GM12878 (cell line): ENCODE data around the gene ARHGEF16. TPM values are rescaled to one million over a fixed set of nuclear protein-coding genes. Genes with fewer than 3 reads are reported as not detected.

Experiments
- ATAC-seq: fragments of 200-7000 bp; cut with Tn5 transposase; 3 replicates; pipeline ENCODE4 v1.9.1; 2020; ENCODE audit warnings: mild to moderate bottlenecking, moderate library complexity
- BruUV-seq: library from RNA; stranded (reverse); fragments of 400-500 nt; replicated peaks from 2 replicates; lab custom pipeline; 2021; lab: Mats Ljungman, UMichigan
- CTCF ChIA-PET: fragments of 300-600 bp; sonication (Branson Sonifier 250); formaldehyde crosslinking; extraction: SDS; loops from one replicate; lab custom pipeline; 2021; ENCODE audit warnings: inconsistent platforms; lab: Yijun Ruan, JAX
- POLR2A ChIA-PET: fragments of 350-600 bp; formaldehyde crosslinking; extraction: SDS; loops from one replicate; lab custom pipeline; 2021; ENCODE audit warnings: inconsistent platforms; lab: Charles Lee
- RAD21 ChIA-PET: fragments of 300-600 bp; sonication (Branson Sonifier 250); formaldehyde crosslinking; loops from one replicate; lab custom pipeline; 2023; ENCODE audit warnings: antibody characterized with exemption; ENCODE audit not compliant: unreplicated experiment; lab: Charles Lee
- SMC1A ChIA-PET: fragments of 300-600 bp; sonication (Branson Sonifier 250); formaldehyde crosslinking; loops from one replicate; lab custom pipeline; 2023; ENCODE audit not compliant: unreplicated experiment, uncharacterized antibody; lab: Charles Lee
- DNase-seq: peaks from one replicate; pipeline ENCODE4 v3.0.0-alpha.2; 2011; ENCODE audit warnings: low read depth, low spot score
- FAIRE-seq: peaks from 3 replicates; lab custom pipeline; 2011; peaks lifted over from hg19 to GRCh38; lab: Jason Lieb, UNC
- H2AFZ ChIP-seq: 2 replicates; pipeline ENCODE4 v1.6.0; 2011; ENCODE audit warnings: low read depth, low read length, control low read depth; ENCODE audit not compliant: control insufficient read depth
- H3K27ac ChIP-seq: 2 replicates; pipeline ENCODE4 v1.5.1; 2011; ENCODE audit warnings: control low read depth; ENCODE audit not compliant: control insufficient read depth, insufficient read depth
- H3K27me3 ChIP-seq, 2 experiments: replicated peaks in 1 of 2; 2 replicates each; pipeline versions ENCODE4 v1.6.0 to v1.6.1; 2011; ENCODE audit warnings: low read length in 1 of 2; ENCODE audit not compliant: control insufficient read depth in 2 of 2, insufficient read depth in 2 of 2
- H3K36me3 ChIP-seq, 2 experiments: 2 replicates each; pipeline ENCODE4 v1.5.1; 2011; ENCODE audit warnings: low read length in 1 of 2; ENCODE audit not compliant: control insufficient read depth in 2 of 2, insufficient read depth in 2 of 2
- H3K4me1 ChIP-seq: 2 replicates; pipeline ENCODE4 v1.6.1; 2011; ENCODE audit warnings: mild to moderate bottlenecking, low read length, moderate library complexity, mixed read lengths; ENCODE audit not compliant: control insufficient read depth, insufficient read depth
- H3K4me2 ChIP-seq: 2 replicates; pipeline ENCODE4 v1.6.0; 2011; ENCODE audit warnings: control low read depth; ENCODE audit not compliant: control insufficient read depth, insufficient read depth
- H3K4me3 ChIP-seq: fragments of 200-600 bp; sonication (generic); 2 replicates; pipeline ENCODE4 v1.5.1; 2016
- H3K79me2 ChIP-seq: 2 replicates; pipeline ENCODE4 v1.6.0; 2011; ENCODE audit warnings: low read length; ENCODE audit not compliant: control insufficient read depth, insufficient read depth
- H3K9ac ChIP-seq: 2 replicates; pipeline ENCODE4 v1.8.0; 2011; ENCODE audit warnings: low read length, control low read depth, mixed read lengths; ENCODE audit not compliant: control insufficient read depth, insufficient read depth
- H3K9me3 ChIP-seq: replicated peaks from 3 replicates; pipeline ENCODE4 v1.5.1; 2011; ENCODE audit warnings: mild to moderate bottlenecking, low read length; ENCODE audit not compliant: control insufficient read depth, insufficient read depth
- H4K20me1 ChIP-seq: 2 replicates; pipeline ENCODE4 v1.6.0; 2011; ENCODE audit not compliant: control insufficient read depth, insufficient read depth
- ASH2L ChIP-seq: fragments of 300-600, 200-600 bp; sonication (generic); IDR thresholded peaks from 2 replicates; pipeline ENCODE4 v1.6.1; 2017; ENCODE audit warnings: low read depth, mild to moderate bottlenecking, borderline replicate concordance
- BHLHE40 ChIP-seq, 2 experiments: fragments of 450-650 bp in 1 of 2; IDR thresholded peaks; 2 replicates each; pipeline ENCODE4 v1.6.1; 2011 to 2017; ENCODE audit warnings: low read depth in 2 of 2, borderline replicate concordance in 1 of 2, improper control_type of control experiment in 1 of 2, low read length in 1 of 2, mild to moderate bottlenecking in 1 of 2
- BMI1 ChIP-seq: fragments of 450-650 bp; IDR thresholded peaks from 2 replicates; pipeline ENCODE4 v1.6.1; 2016; ENCODE audit warnings: mild to moderate bottlenecking, moderate library complexity, borderline replicate concordance
- BRCA1 ChIP-seq: IDR thresholded peaks from 2 replicates; pipeline ENCODE4 v1.6.1; 2011; ENCODE audit warnings: low read depth, low read length, improper control_type of control experiment
- CBX5 ChIP-seq: sonication (generic); IDR thresholded peaks from 2 replicates; pipeline ENCODE4 v1.6.1; 2016; ENCODE audit warnings: low read depth, moderate library complexity, mild to moderate bottlenecking, inconsistent platforms
- CHD4 ChIP-seq: fragments of 200-600 bp; sonication (generic); IDR thresholded peaks from 2 replicates; pipeline ENCODE4 v1.6.1; 2016; ENCODE audit warnings: mild to moderate bottlenecking
- EED ChIP-seq: sonication (generic); IDR thresholded peaks from 2 replicates; pipeline ENCODE4 v1.6.1; 2016; ENCODE audit warnings: antibody characterized with exemption, low read depth
- NR2C1 ChIP-seq: fragments of 450-650 bp; IDR thresholded peaks from 2 replicates; pipeline ENCODE4 v1.6.1; 2017; ENCODE audit warnings: antibody characterized with exemption, mild to moderate bottlenecking, moderate library complexity
- POU2F2 ChIP-seq: IDR thresholded peaks from 3 replicates; pipeline ENCODE4 v1.6.1; 2011; ENCODE audit warnings: low read depth, mild to moderate bottlenecking, low read length, borderline replicate concordance
- SMAD5 ChIP-seq: IDR thresholded peaks from 2 replicates; pipeline ENCODE4 v1.6.1; 2016; ENCODE audit warnings: antibody characterized with exemption, low read depth
- SUZ12 ChIP-seq: fragments of 200-600 bp; sonication (generic); IDR thresholded peaks from one replicate; pipeline ENCODE4 v1.6.1; 2018; ENCODE audit warnings: antibody characterized with exemption, mild to moderate bottlenecking; ENCODE audit not compliant: unreplicated experiment
- WGBS: methylation state at CpG from one replicate; pipeline ENCODE4 v1.1.6; 2016; ENCODE audit warnings: low lambda C conversion rate; ENCODE audit not compliant: insufficient replicate concordance, insufficient coverage; ENCODE audit errors: missing lambda C conversion rate; 5-methylcytosine and 5-hydroxymethylcytosine counted together
- in situ Hi-C: fragments of 300-500 bp; cut with MboI; formaldehyde crosslinking; loops from 9 replicates; pipeline ENCODE4 v1.14.3; 2018; ENCODE audit warnings: mixed read lengths
- intact Hi-C: fragments of 100-400 bp; cut with micrococcal nuclease; formaldehyde crosslinking; loops from one replicate; pipeline ENCODE4 v1.14.2; 2022; ENCODE audit not compliant: unreplicated experiment
- polyA plus RNA-seq, 11 experiments: library from polyadenylated mRNA; depleted of rRNA in 4 of 11; unstranded in 6 of 11; stranded (reverse) in 5 of 11; fragments of >200 nt; fragmentation: Nextera tagmentation in 4 of 11; fragmentation: Illumina TruSeq in 1 of 11; extraction: Ambion mirVana in 4 of 11; extraction: Trizol in 1 of 11; gene quantifications; 1 replicate in 1 of 11; 2 replicates in 10 of 11; pipeline versions ENCODE4 v1.2.1 to v1.2.3, GENCODE V29; 2011 to 2016; ENCODE audit warnings: inconsistent platforms in 2 of 11, missing spikeins in 2 of 11, low read depth in 1 of 11
- total RNA-seq, 4 experiments: library from RNA; depleted of rRNA in 3 of 4; stranded (reverse); fragments of >200 nt in 3 of 4; fragmentation: Illumina TruSeq in 1 of 4; extraction: Trizol in 1 of 4; gene quantifications; 2 replicates each; pipeline versions ENCODE4 v1.2.1 to v1.2.3, GENCODE V29; 2013 to 2021
- TF ChIP-seq, protein P1 (sequence below): IDR thresholded peaks from 2 replicates; pipeline ENCODE4 v1.6.1; 2012; ENCODE audit warnings: mild to moderate bottlenecking, low read depth, low read length
- TF ChIP-seq, protein P2 (sequence below): IDR thresholded peaks from 2 replicates; pipeline ENCODE4 v1.6.1; 2012; ENCODE audit warnings: low read depth, low read length, improper control_type of control experiment
- TF ChIP-seq, protein P3 (sequence below): IDR thresholded peaks from 2 replicates; pipeline ENCODE4 v1.6.1; 2012; ENCODE audit warnings: low read depth, low read length, improper control_type of control experiment
- TF ChIP-seq, protein P4 (sequence below): fragments of 150-350 bp; IDR thresholded peaks from 2 replicates; pipeline ENCODE4 v1.6.1; 2016; ENCODE audit warnings: low read depth, low read length

Gene ARHGEF16
- total and polyA plus RNA-seq, 10 of the 15 experiments (the other 5 are each of a cell fraction or from before 2014, with no cell fraction given), result not detected

DNA sequence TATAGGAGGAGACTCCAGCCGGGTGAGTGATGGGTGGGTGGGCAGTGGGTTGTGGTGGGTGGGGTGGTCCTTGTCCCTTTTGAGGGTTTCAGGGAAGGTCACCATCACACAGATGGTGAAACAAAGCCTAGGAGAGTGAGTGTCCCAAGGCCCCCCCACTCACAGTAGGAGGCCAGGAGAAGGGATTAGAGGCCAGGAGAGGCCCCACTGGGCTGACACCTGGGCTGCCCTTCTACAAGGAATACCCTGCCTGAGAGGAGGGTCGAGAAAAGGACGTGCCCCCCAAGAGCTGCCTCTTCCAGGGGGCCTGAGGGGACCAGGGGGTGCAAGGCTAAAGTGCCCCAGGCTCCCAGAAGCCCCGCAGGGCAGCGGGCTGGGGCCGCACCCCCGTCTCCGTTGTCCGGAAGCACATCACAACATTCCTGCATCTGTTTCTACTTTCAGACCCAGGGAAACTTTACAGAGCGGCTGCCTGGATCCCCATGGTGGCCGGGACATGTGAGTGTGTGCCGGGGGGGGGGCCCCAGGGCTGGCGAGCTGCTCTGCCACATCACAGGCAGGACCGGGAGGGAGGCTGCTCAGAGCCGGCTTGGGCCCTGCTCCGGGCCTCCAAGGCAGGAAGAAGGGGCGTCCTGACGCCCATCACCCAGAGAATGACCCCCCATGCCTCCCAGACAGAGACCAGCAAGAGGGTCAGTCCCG is 68.2 kb downstream of the ARHGEF16 start:
- WGBS, result 47% methylated on average over 13 of the region's 19 CpGs
- Histone ChIP-seq H3K9ac (no peak overlapping the region), H4K20me1 (no peaks in the 10 kb centered on the region), H3K9me3 (no peaks in the 10 kb centered on the region), H2AFZ (no peak overlapping the region), H3K4me3 (no peak overlapping the region), H3K4me1 (no peaks in the 10 kb centered on the region), H3K27ac (no peak overlapping the region), H3K36me3 (no peaks in the 10 kb centered on the region), H3K79me2 (no peaks in the 10 kb centered on the region), H3K27me3 (peaks cover 0 to 2% of the 10 kb centered on the region in 2 experiments; a peak in 2 of 4 replicates), H3K4me2 (no peak overlapping the region)
- FAIRE-seq (no peak), ATAC-seq (no peak), DNase-seq (no peak)
- CTCF ChIA-PET, result no interaction called here
- intact Hi-C loops, result no loop called here
- no TSS peak for BruUV-seq
- RAD21 ChIA-PET, result no interaction called here
- POLR2A ChIA-PET, result no interaction called here
- in situ Hi-C loops, result no loop called here
- SMC1A ChIA-PET, result no interaction called here
- TF ChIP-seq, protein P1, sequence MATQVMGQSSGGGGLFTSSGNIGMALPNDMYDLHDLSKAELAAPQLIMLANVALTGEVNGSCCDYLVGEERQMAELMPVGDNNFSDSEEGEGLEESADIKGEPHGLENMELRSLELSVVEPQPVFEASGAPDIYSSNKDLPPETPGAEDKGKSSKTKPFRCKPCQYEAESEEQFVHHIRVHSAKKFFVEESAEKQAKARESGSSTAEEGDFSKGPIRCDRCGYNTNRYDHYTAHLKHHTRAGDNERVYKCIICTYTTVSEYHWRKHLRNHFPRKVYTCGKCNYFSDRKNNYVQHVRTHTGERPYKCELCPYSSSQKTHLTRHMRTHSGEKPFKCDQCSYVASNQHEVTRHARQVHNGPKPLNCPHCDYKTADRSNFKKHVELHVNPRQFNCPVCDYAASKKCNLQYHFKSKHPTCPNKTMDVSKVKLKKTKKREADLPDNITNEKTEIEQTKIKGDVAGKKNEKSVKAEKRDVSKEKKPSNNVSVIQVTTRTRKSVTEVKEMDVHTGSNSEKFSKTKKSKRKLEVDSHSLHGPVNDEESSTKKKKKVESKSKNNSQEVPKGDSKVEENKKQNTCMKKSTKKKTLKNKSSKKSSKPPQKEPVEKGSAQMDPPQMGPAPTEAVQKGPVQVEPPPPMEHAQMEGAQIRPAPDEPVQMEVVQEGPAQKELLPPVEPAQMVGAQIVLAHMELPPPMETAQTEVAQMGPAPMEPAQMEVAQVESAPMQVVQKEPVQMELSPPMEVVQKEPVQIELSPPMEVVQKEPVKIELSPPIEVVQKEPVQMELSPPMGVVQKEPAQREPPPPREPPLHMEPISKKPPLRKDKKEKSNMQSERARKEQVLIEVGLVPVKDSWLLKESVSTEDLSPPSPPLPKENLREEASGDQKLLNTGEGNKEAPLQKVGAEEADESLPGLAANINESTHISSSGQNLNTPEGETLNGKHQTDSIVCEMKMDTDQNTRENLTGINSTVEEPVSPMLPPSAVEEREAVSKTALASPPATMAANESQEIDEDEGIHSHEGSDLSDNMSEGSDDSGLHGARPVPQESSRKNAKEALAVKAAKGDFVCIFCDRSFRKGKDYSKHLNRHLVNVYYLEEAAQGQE, result no peak
- TF ChIP-seq BMI1, result no peak
- no peak for TF ChIP-seq NR2C1
- no peak for TF ChIP-seq SUZ12
- TF ChIP-seq BHLHE40 (IDR thresholded peaks at IDR 0.05; ENCODE audit: borderline replicate concordance in 1 of 2, low read depth in 2 of 2, low read length in 1 of 2), result no peak
- no peak for TF ChIP-seq CHD4
- no peak for TF ChIP-seq EED
- TF ChIP-seq, protein P2, sequence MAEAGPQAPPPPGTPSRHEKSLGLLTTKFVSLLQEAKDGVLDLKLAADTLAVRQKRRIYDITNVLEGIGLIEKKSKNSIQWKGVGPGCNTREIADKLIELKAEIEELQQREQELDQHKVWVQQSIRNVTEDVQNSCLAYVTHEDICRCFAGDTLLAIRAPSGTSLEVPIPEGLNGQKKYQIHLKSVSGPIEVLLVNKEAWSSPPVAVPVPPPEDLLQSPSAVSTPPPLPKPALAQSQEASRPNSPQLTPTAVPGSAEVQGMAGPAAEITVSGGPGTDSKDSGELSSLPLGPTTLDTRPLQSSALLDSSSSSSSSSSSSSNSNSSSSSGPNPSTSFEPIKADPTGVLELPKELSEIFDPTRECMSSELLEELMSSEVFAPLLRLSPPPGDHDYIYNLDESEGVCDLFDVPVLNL, result no peak
- no peak for TF ChIP-seq CBX5
- TF ChIP-seq POU2F2, result no peak
- TF ChIP-seq ASH2L, result no peak
- TF ChIP-seq, protein P3, sequence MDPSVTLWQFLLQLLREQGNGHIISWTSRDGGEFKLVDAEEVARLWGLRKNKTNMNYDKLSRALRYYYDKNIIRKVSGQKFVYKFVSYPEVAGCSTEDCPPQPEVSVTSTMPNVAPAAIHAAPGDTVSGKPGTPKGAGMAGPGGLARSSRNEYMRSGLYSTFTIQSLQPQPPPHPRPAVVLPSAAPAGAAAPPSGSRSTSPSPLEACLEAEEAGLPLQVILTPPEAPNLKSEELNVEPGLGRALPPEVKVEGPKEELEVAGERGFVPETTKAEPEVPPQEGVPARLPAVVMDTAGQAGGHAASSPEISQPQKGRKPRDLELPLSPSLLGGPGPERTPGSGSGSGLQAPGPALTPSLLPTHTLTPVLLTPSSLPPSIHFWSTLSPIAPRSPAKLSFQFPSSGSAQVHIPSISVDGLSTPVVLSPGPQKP, result no peak
- TF ChIP-seq BRCA1, result no peak
- no peak for TF ChIP-seq SMAD5
- TF ChIP-seq, protein P4, sequence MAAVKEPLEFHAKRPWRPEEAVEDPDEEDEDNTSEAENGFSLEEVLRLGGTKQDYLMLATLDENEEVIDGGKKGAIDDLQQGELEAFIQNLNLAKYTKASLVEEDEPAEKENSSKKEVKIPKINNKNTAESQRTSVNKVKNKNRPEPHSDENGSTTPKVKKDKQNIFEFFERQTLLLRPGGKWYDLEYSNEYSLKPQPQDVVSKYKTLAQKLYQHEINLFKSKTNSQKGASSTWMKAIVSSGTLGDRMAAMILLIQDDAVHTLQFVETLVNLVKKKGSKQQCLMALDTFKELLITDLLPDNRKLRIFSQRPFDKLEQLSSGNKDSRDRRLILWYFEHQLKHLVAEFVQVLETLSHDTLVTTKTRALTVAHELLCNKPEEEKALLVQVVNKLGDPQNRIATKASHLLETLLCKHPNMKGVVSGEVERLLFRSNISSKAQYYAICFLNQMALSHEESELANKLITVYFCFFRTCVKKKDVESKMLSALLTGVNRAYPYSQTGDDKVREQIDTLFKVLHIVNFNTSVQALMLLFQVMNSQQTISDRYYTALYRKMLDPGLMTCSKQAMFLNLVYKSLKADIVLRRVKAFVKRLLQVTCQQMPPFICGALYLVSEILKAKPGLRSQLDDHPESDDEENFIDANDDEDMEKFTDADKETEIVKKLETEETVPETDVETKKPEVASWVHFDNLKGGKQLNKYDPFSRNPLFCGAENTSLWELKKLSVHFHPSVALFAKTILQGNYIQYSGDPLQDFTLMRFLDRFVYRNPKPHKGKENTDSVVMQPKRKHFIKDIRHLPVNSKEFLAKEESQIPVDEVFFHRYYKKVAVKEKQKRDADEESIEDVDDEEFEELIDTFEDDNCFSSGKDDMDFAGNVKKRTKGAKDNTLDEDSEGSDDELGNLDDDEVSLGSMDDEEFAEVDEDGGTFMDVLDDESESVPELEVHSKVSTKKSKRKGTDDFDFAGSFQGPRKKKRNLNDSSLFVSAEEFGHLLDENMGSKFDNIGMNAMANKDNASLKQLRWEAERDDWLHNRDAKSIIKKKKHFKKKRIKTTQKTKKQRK, result no peak
